Thyroid gland (tissue), 4 donors: Measurements from ENCODE around the gene VN1R5. TPM values are rescaled to one million over a fixed set of nuclear protein-coding genes. Genes with fewer than 3 reads are reported as not detected.

ENCODE experiments used
- DNase-seq, 2 donors: peaks; one replicate each; pipeline ENCODE4 v3.0.0-alpha.2; 2019
- H3K27ac ChIP-seq, 3 donors: fragments of 200-600 bp; sonication (generic); 1 replicate in 2 of 3; 2 replicates in 1 of 3; pipeline ENCODE4 v1.5.1; 2016 to 2019; ENCODE audit warnings: mild to moderate bottlenecking in 1 of 3, moderate library complexity in 1 of 3
- H3K27me3 ChIP-seq: fragments of 200-600 bp; sonication (generic); one replicate; pipeline ENCODE4 v1.5.1; 2019
- H3K36me3 ChIP-seq, 2 donors: fragments of 200-600 bp; sonication (generic); one replicate each; pipeline ENCODE4 v1.5.1; 2016 to 2019
- H3K4me1 ChIP-seq, 2 donors: fragments of 200-600 bp; sonication (generic); one replicate each; pipeline ENCODE4 v1.5.1; 2017 to 2019
- H3K4me3 ChIP-seq, 3 donors: fragments of 200-600 bp; sonication (generic); replicated peaks in 1 of 3; 1 replicate in 2 of 3; 2 replicates in 1 of 3; pipeline ENCODE4 v1.5.1; 2016; ENCODE audit warnings: mild to moderate bottlenecking in 1 of 3
- H3K9me3 ChIP-seq: fragments of 200-600 bp; sonication (generic); one replicate; pipeline ENCODE4 v1.5.1; 2017
- CTCF ChIP-seq, 6 experiments: fragments of 200-600 bp in 3 of 6; fragments of 450-650 bp in 3 of 6; sonication (generic) in 3 of 6; IDR thresholded peaks; one replicate each; pipeline ENCODE4 v1.5.1; 2016 to 2019; ENCODE audit warnings: antibody characterized with exemption in 6 of 6, mild to moderate bottlenecking in 2 of 6, inconsistent platforms in 1 of 6, moderate library complexity in 1 of 6
- POLR2A ChIP-seq, 2 donors: fragments of 450-650 bp; IDR thresholded peaks; one replicate each; pipeline ENCODE4 v1.6.1; 2017; ENCODE audit warnings: antibody characterized with exemption in 2 of 2, mild to moderate bottlenecking in 2 of 2, moderate library complexity in 1 of 2
- WGBS, 2 donors: methylation state at CpG; one replicate each; pipeline ENCODE4 v1.1.5; 2017; 5-methylcytosine and 5-hydroxymethylcytosine counted together
- intact Hi-C: fragments of 100-400 bp; cut with DNase I; formaldehyde crosslinking; loops from one replicate; pipeline ENCODE4 v1.15.1; 2023
- total RNA-seq, 4 donors: library from RNA; depleted of rRNA; stranded (reverse); fragments of >200 nt; gene quantifications; one replicate each; pipeline ENCODE4 v1.2.3, GENCODE V29; 2016

VN1R5 gene
- total RNA-seq, 4 donors from 2014 or later, result not detected

- no peak overlapping the region for H3K27ac ChIP-seq
- H3K4me1 ChIP-seq, result no peaks in the 10 kb centered on the region
- no peak for DNase-seq
- 92 to 93% methylated on average over 7 to 10 of the region's 12 CpGs for WGBS, 2 donors
- H3K36me3 ChIP-seq, result peaks cover 15 to 17% of the 10 kb centered on the region in 2 donors
- H3K4me3 ChIP-seq, result no peak overlapping the region
- intact Hi-C loops, result no loop called here
- TF ChIP-seq POLR2A (IDR thresholded peaks at IDR 0.05) (no peak), CTCF (IDR thresholded peaks at IDR 0.05) (no peak)
- no peaks in the 10 kb centered on the region for H3K27me3 ChIP-seq
- H3K9me3 ChIP-seq, result no peaks in the 10 kb centered on the region
Observed at GRCh38 chr1:247299723-247300381, 44.0 kb downstream of the VN1R5 start.

GRCh38 chr1:247300491-247301175 is 44.8 kb downstream of the VN1R5 start:
- H3K9me3 ChIP-seq, result no peaks in the 10 kb centered on the region
- intact Hi-C loops, result no loop called here

GRCh38 chr1:247301176-247301540 is 45.3 kb downstream of the VN1R5 start:
- Histone ChIP-seq H3K36me3 (peaks cover 15 to 17% of the 10 kb centered on the region in 2 donors), H3K9me3 (no peaks in the 10 kb centered on the region), H3K27me3 (no peaks in the 10 kb centered on the region), H3K4me3 (no peak overlapping the region), H3K27ac (no peak overlapping the region), H3K4me1 (no peaks in the 10 kb centered on the region)
- intact Hi-C loops, result no loop called here
- DNase-seq, result no peak
- TF ChIP-seq CTCF (IDR thresholded peaks at IDR 0.05) (no peak), POLR2A (IDR thresholded peaks at IDR 0.05) (no peak)
- WGBS, 2 donors, result 95 to 96% methylated on average over 17 of the region's 17 CpGs

More at GRCh38 chr1:247300491-247301175, 44.8 kb downstream of the VN1R5 start:
- peaks cover 15 to 17% of the 10 kb centered on the region in 2 donors for H3K36me3 ChIP-seq
- 97 to 98% methylated on average over 42 to 47 of the region's 47 CpGs for WGBS, 2 donors
- DNase-seq, result no peak
- H3K27me3 ChIP-seq, result no peaks in the 10 kb centered on the region
- H3K4me3 ChIP-seq, result no peak overlapping the region
- TF ChIP-seq POLR2A (IDR thresholded peaks at IDR 0.05) (no peak), CTCF (IDR thresholded peaks at IDR 0.05) (no peak)
- H3K27ac ChIP-seq, result no peak overlapping the region
- H3K4me1 ChIP-seq, result no peaks in the 10 kb centered on the region

- 53 to 86% methylated on average over 5 of the region's 5 CpGs for WGBS, 2 donors
- TF ChIP-seq POLR2A (IDR thresholded peaks at IDR 0.05) (no peak), CTCF (IDR thresholded peaks at IDR 0.05) (no peak)
- intact Hi-C loops, result no loop called here
- H3K27me3 ChIP-seq, result no peaks in the 10 kb centered on the region
- H3K9me3 ChIP-seq, result no peaks in the 10 kb centered on the region
- H3K27ac ChIP-seq, result no peak overlapping the region
- no peaks in the 10 kb centered on the region for H3K4me1 ChIP-seq
- no peak for DNase-seq
- H3K4me3 ChIP-seq, result no peak overlapping the region
- H3K36me3 ChIP-seq, result peaks cover 17 to 35% of the 10 kb centered on the region in 2 donors
Observed at GRCh38 chr1:247303216-247303615, 47.3 kb downstream of the VN1R5 start.

GRCh38 chr1:247304031-247304430 is 48.2 kb downstream of the VN1R5 start:
- no peaks in the 10 kb centered on the region for H3K27me3 ChIP-seq
- intact Hi-C loops, result no loop called here
- H3K9me3 ChIP-seq, result no peaks in the 10 kb centered on the region
- peaks cover 25 to 43% of the 10 kb centered on the region in 2 donors for H3K36me3 ChIP-seq
- H3K4me1 ChIP-seq, result no peaks in the 10 kb centered on the region
- no peak overlapping the region for H3K4me3 ChIP-seq
- no peak overlapping the region for H3K27ac ChIP-seq
- WGBS, 2 donors, result 94 to 96% methylated on average over 2 of the region's 2 CpGs
- TF ChIP-seq POLR2A (IDR thresholded peaks at IDR 0.05) (no peak), CTCF (IDR thresholded peaks at IDR 0.05) (no peak)
- DNase-seq, result no peak
